Breast epithelium (tissue), 4 donors: ENCODE data around the gene ARGFX. TPM values are rescaled to one million over a fixed set of nuclear protein-coding genes. Genes with fewer than 3 reads are reported as not detected.
"Not testable (repeated sequence)": the region's sequence is repeated elsewhere in the genome, so short reads cannot be mapped to it uniquely, and the experiment has no call there.

Experiments used
- DNase-seq, 2 donors: peaks; one replicate each; pipeline ENCODE4 v3.0.0-alpha.2; 2019; ENCODE audit warnings: low spot score in 2 of 2
- H3K27ac ChIP-seq, 2 donors: fragments of 200-600 bp; sonication (generic) in 1 of 2; one replicate each; pipeline ENCODE4 v1.5.1; 2016 to 2019; ENCODE audit warnings: mild to moderate bottlenecking in 1 of 2
- H3K27me3 ChIP-seq, 2 donors: fragments of 200-600 bp; sonication (generic) in 1 of 2; one replicate each; pipeline versions ENCODE4 v1.5.1 to v1.6.0; 2017 to 2019; ENCODE audit warnings: control low read depth in 1 of 2, mild to moderate bottlenecking in 1 of 2
- H3K36me3 ChIP-seq: fragments of 200-600 bp; one replicate; pipeline ENCODE4 v1.5.1; 2019
- H3K4me1 ChIP-seq, 2 donors: fragments of 200-600 bp; sonication (generic); one replicate each; pipeline ENCODE4 v1.5.1; 2016 to 2019; ENCODE audit warnings: control low read depth in 1 of 2
- H3K4me3 ChIP-seq, 3 donors: fragments of 200-600 bp; sonication (generic); 1 replicate in 2 of 3; 2 replicates in 1 of 3; pipeline ENCODE4 v1.5.1; 2016 to 2019; ENCODE audit warnings: mild to moderate bottlenecking in 3 of 3, moderate library complexity in 2 of 3
- H3K9me3 ChIP-seq, 2 donors: fragments of 200-600 bp; sonication (generic) in 1 of 2; one replicate each; pipeline ENCODE4 v1.5.1; 2016 to 2019; ENCODE audit warnings: control low read depth in 1 of 2
- CTCF ChIP-seq, 3 donors: fragments of 450-650 bp; IDR thresholded peaks; one replicate each; pipeline ENCODE4 v1.5.1; 2016 to 2017; ENCODE audit warnings: antibody characterized with exemption in 3 of 3, mild to moderate bottlenecking in 3 of 3, moderate library complexity in 3 of 3
- POLR2A ChIP-seq: fragments of 450-650 bp; IDR thresholded peaks from one replicate; pipeline ENCODE4 v1.6.1; 2016; ENCODE audit warnings: antibody characterized with exemption, mild to moderate bottlenecking, moderate library complexity
- POLR2AphosphoS5 ChIP-seq, 3 donors: sonication (generic); formaldehyde crosslinking; IDR thresholded peaks; one replicate each; pipeline ENCODE4 v1.6.1; 2017; ENCODE audit warnings: antibody characterized with exemption in 3 of 3
- intact Hi-C: fragments of 100-400 bp; cut with DNase I; formaldehyde crosslinking; loops from one replicate; pipeline ENCODE4 v1.15.1; 2023; ENCODE audit warnings: low total_unique reads
- total RNA-seq, 3 donors: library from RNA; depleted of rRNA; stranded (reverse); fragments of >200 nt; gene quantifications; one replicate each; pipeline ENCODE4 v1.1.0, GENCODE V29; 2016

Gene ARGFX
- total RNA-seq, 3 donors from 2014 or later, result not detected

DNA sequence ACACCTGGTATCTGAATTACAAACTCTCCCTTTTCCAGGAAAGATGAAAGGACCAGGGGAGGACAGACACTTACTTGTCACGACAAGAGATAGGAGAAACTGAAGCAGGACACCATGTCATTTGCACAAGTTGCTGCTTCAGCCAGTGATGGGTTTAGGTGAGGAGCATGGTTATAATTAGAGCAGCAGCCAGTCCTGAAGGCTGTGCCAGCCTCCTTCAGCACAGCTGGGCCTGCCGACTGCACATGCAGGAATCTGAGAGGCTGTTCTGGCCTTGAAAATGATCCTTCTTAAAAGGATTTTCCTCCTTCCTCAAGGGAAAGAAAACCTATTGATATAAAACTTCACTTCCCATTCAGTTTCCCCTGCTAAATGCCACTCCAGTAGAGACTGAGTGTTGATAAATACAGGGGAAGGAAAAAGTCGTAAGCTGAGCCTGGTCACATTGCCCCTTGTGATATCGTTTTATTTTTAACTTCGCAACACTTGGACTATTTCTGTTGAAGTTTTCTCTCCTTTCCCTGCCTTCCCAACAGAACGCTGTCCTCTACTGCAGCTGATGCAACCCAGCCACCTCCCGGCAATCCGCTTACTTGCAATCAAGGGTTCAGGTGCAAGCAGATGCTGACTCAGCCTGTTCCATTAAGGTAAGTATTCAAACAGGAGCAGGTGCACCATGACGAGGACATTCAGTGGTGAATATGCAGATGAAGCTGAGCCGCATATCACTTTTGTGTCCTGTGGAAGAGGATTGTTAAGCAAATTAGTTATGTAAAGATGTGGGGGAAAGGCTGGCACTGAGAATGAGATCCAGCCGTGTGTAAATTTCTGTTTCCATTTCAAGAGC lies 25.3 kb downstream of the ARGFX start, which contains the start of gene FBXO40:
TSS of gene FBXO40 (plus strand) at position 524 of the 847 bp plus-strand sequence. CDS start 27,197 bp downstream, outside the sequence.
- no peak for DNase-seq
- Histone ChIP-seq H3K9me3 (no peaks in the 10 kb centered on the region), H3K4me1 (no peaks in the 10 kb centered on the region), H3K36me3 (no peaks in the 10 kb centered on the region), H3K27me3 (no peaks in the 10 kb centered on the region), H3K27ac (no peak within 1 kb of the TSS), H3K4me3 (no peak within 1 kb of the TSS)
- no peak for TF ChIP-seq POLR2AphosphoS5 (IDR thresholded peaks at IDR 0.05)
- TF ChIP-seq POLR2A, result no peak
- no peak for TF ChIP-seq CTCF (IDR thresholded peaks at IDR 0.05)
- intact Hi-C loops, result no loop called here

- H3K27ac ChIP-seq, H3K4me1 ChIP-seq, H3K9me3 ChIP-seq, H3K36me3 ChIP-seq, H3K27me3 ChIP-seq, intact Hi-C loops, DNase-seq, H3K4me3 ChIP-seq: not testable (repeated sequence)
Observed at GRCh38 chr3:121593806-121594205, 26.1 kb downstream of the ARGFX start.

DNA sequence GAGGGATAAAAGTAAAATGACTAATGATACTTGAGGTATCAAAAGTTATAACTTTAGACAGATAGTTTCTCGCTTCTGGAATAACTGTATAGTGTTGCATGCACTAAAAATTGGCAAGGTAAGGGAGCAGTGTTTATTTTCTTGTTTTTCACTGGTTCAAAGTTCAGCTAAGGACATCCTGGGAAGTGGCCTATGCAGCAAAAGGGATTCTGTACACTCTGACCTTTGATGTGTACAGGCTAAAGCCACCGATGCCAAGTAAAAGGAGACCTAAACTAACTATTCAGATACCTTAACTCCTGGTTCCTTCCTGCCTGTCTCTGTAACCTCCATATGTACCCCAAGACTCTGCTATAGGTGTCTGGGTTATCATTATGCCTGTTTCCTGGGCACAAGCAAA lies 27.1 kb downstream of the ARGFX start:
- Histone ChIP-seq H3K4me1 (no peaks in the 10 kb centered on the region), H3K27ac (no peak overlapping the region), H3K9me3 (no peaks in the 10 kb centered on the region), H3K4me3 (no peak overlapping the region), H3K36me3 (no peaks in the 10 kb centered on the region), H3K27me3 (no peaks in the 10 kb centered on the region)
- TF ChIP-seq CTCF (IDR thresholded peaks at IDR 0.05) (no peak), POLR2AphosphoS5 (IDR thresholded peaks at IDR 0.05) (no peak), POLR2A (no peak)
- intact Hi-C loops, result no loop called here
- no peak for DNase-seq

DNA sequence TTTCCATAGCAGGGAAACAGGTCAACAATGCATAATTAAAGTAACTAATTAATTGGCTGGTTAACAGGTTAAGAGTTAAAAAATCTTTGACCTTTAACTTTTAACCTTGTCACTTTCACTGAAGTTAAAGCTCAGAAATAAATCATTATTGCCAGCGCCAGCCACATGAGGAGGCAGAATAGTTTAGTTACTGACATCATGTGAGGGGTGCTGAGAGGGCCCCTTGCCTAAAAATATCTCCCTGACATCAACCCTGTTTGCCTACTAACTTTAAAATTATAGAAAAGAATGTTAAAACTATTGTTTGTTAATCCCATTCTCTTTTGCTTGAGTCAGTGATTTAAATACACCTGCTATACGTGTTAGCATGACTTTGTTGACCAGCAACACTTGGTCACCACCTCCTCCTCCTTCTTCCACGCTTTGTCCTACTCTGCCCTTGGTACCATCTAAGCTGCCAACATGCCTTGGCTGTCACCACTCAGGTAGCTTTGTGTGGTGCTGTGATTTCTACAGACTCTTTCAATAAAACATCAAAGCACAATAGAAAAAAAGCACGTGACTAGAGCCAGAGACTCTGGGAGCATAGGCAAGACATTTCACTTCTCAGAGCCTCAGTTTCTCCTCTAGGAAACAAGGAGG lies 28.1 kb downstream of the ARGFX start:
- no peaks in the 10 kb centered on the region for H3K9me3 ChIP-seq
- no peak for TF ChIP-seq CTCF (IDR thresholded peaks at IDR 0.05)
- TF ChIP-seq POLR2AphosphoS5 (IDR thresholded peaks at IDR 0.05), result no peak
- TF ChIP-seq POLR2A, result no peak
- H3K4me1 ChIP-seq, result no peaks in the 10 kb centered on the region
- no peak overlapping the region for H3K4me3 ChIP-seq
- no peaks in the 10 kb centered on the region for H3K27me3 ChIP-seq
- no peak for DNase-seq
- no peak overlapping the region for H3K27ac ChIP-seq
- H3K36me3 ChIP-seq, result no peaks in the 10 kb centered on the region
- intact Hi-C loops, result no loop called here

DNA sequence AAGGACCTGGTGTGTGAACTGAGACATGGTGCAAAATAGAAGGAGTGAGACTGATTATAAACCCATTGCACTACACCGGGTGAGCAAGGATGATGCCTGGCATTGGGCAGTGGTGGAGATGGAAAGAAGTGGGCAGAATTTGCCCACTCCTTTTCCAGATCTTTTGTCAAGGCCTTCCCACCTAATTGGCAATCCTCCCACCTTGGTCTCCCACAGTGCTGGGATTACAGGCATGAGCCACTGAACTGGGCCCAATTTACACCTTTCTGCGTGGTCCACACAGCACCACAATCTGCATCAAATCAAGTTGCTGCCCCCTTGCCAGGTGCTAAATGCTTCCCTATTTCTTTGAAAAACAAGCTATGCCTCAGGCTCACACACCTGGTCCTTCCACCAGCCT lies 30.8 kb downstream of the ARGFX start:
- Histone ChIP-seq H3K27ac (no peak overlapping the region), H3K36me3 (no peaks in the 10 kb centered on the region), H3K9me3 (no peaks in the 10 kb centered on the region), H3K27me3 (no peaks in the 10 kb centered on the region), H3K4me3 (no peak overlapping the region), H3K4me1 (no peaks in the 10 kb centered on the region)
- no peak for DNase-seq
- intact Hi-C loops, result no loop called here
- no peak for TF ChIP-seq POLR2A
- no peak for TF ChIP-seq CTCF (IDR thresholded peaks at IDR 0.05)
- TF ChIP-seq POLR2AphosphoS5 (IDR thresholded peaks at IDR 0.05), result no peak

- H3K9me3 ChIP-seq, H3K36me3 ChIP-seq, H3K27me3 ChIP-seq, H3K4me1 ChIP-seq, H3K4me3 ChIP-seq, DNase-seq, H3K27ac ChIP-seq, intact Hi-C loops: not testable (repeated sequence)
Observed at GRCh38 chr3:121599900-121600299, 32.2 kb downstream of the ARGFX start.
